H9 (cell line): Measurements from ENCODE around the gene MAMDC4. TPM values are rescaled to one million over a fixed set of nuclear protein-coding genes. Genes with fewer than 3 reads are reported as not detected.

Source experiments
- DNase-seq: peaks from one replicate; pipeline ENCODE4 v3.0.0-alpha.2; 2017
- H2AFZ ChIP-seq: one replicate; pipeline ENCODE4 v1.6.1; 2013; ENCODE audit warnings: mild to moderate bottlenecking, low read length, control low read depth, moderate library complexity
- H2AK5ac ChIP-seq: 2 replicates; pipeline ENCODE4 v1.6.1; 2013; ENCODE audit warnings: low read length, control low read depth, mixed read lengths; ENCODE audit not compliant: insufficient read length
- H2BK120ac ChIP-seq: one replicate; pipeline ENCODE4 v1.6.1; 2013; ENCODE audit warnings: low read depth, mild to moderate bottlenecking, low read length, control low read depth, inconsistent platforms; ENCODE audit not compliant: poor library complexity, severe bottlenecking
- H2BK12ac ChIP-seq: 2 replicates; pipeline ENCODE4 v1.6.1; 2013; ENCODE audit warnings: low read length, control low read depth, mixed read lengths, low read depth; ENCODE audit not compliant: insufficient read length
- H2BK15ac ChIP-seq: 2 replicates; pipeline ENCODE4 v1.6.1; 2013; ENCODE audit warnings: low read depth, low read length, control low read depth
- H2BK20ac ChIP-seq: one replicate; pipeline ENCODE4 v1.6.1; 2013; ENCODE audit warnings: low read depth, mild to moderate bottlenecking, low read length, control low read depth, inconsistent platforms; ENCODE audit not compliant: poor library complexity, severe bottlenecking
- H2BK5ac ChIP-seq: 2 replicates; pipeline ENCODE4 v1.6.1; 2013; ENCODE audit warnings: low read length, control low read depth, mixed read lengths; ENCODE audit not compliant: insufficient read length
- H3K14ac ChIP-seq: 2 replicates; pipeline ENCODE4 v1.6.1; 2013; ENCODE audit warnings: low read length, control low read depth; ENCODE audit not compliant: insufficient read depth
- H3K18ac ChIP-seq: 2 replicates; pipeline ENCODE4 v1.6.1; 2013; ENCODE audit warnings: low read depth, mild to moderate bottlenecking, mixed read lengths, low read length, control low read depth; ENCODE audit not compliant: insufficient read length
- H3K23ac ChIP-seq: 2 replicates; pipeline ENCODE4 v1.6.1; 2013; ENCODE audit warnings: low read length, control low read depth, mixed read lengths, low read depth; ENCODE audit not compliant: insufficient read length
- H3K23me2 ChIP-seq: 2 replicates; pipeline ENCODE4 v1.6.1; 2013; ENCODE audit warnings: low read depth, mild to moderate bottlenecking, mixed read lengths, low read length, control low read depth; ENCODE audit not compliant: insufficient read length, poor library complexity, severe bottlenecking
- H3K27ac ChIP-seq: 2 replicates; pipeline ENCODE4 v1.5.1; 2013; ENCODE audit warnings: low read length, control low read depth, mixed read lengths, low read depth; ENCODE audit not compliant: insufficient read length
- H3K27me3 ChIP-seq: 2 replicates; pipeline ENCODE4 v1.6.1; 2013; ENCODE audit warnings: low read length, control low read depth, inconsistent platforms; ENCODE audit not compliant: insufficient read depth
- H3K4ac ChIP-seq: 2 replicates; pipeline ENCODE4 v1.6.1; 2013; ENCODE audit warnings: low read depth, mild to moderate bottlenecking, control low read depth, inconsistent platforms, low read length, moderate library complexity
- H3K4me1 ChIP-seq: 2 replicates; pipeline ENCODE4 v1.6.1; 2013; ENCODE audit warnings: low read length, control low read depth, inconsistent platforms; ENCODE audit not compliant: insufficient read depth
- H3K4me2 ChIP-seq: 2 replicates; pipeline ENCODE4 v1.6.1; 2013; ENCODE audit warnings: low read length, control low read depth, mixed read lengths; ENCODE audit not compliant: insufficient read length, insufficient read depth
- H3K56ac ChIP-seq: 2 replicates; pipeline ENCODE4 v1.6.1; 2013; ENCODE audit warnings: low read depth, mild to moderate bottlenecking, mixed read lengths, low read length, control low read depth; ENCODE audit not compliant: insufficient read length
- H3K79me1 ChIP-seq: 2 replicates; pipeline ENCODE4 v1.6.1; 2013; ENCODE audit warnings: low read depth, mild to moderate bottlenecking, moderate library complexity, low read length, control low read depth, inconsistent platforms; ENCODE audit not compliant: insufficient read depth, poor library complexity, severe bottlenecking
- H3K79me2 ChIP-seq: 2 replicates; pipeline ENCODE4 v1.6.1; 2013; ENCODE audit warnings: low read length, control low read depth, inconsistent platforms; ENCODE audit not compliant: insufficient read depth
- H3K9ac ChIP-seq: 2 replicates; pipeline ENCODE4 v1.6.1; 2013; ENCODE audit warnings: low read length, control low read depth, mixed read lengths; ENCODE audit not compliant: insufficient read length; ENCODE audit errors: extremely low read depth
- H3K9me3 ChIP-seq: one replicate; pipeline ENCODE4 v1.6.1; 2013; ENCODE audit warnings: low read depth, low read length, inconsistent platforms; ENCODE audit not compliant: control insufficient read depth
- H3T11ph ChIP-seq: one replicate; pipeline ENCODE4 v1.6.1; 2013; ENCODE audit warnings: mild to moderate bottlenecking, low read length, control low read depth, inconsistent platforms
- H4K20me1 ChIP-seq: one replicate; pipeline ENCODE4 v1.6.1; 2013; ENCODE audit not compliant: control insufficient read depth, insufficient read length, insufficient read depth
- H4K5ac ChIP-seq: 2 replicates; pipeline ENCODE4 v1.6.1; 2013; ENCODE audit warnings: low read depth, mild to moderate bottlenecking, mixed read lengths, low read length, control low read depth; ENCODE audit not compliant: insufficient read length
- H4K8ac ChIP-seq: replicated peaks from 2 replicates; pipeline ENCODE4 v1.6.1; 2013; ENCODE audit warnings: low read length, control low read depth, mixed read lengths, low read depth; ENCODE audit not compliant: insufficient read length
- H4K91ac ChIP-seq: 2 replicates; pipeline ENCODE4 v1.6.1; 2013; ENCODE audit warnings: low read depth, mild to moderate bottlenecking, moderate library complexity, mixed read lengths, low read length, control low read depth; ENCODE audit not compliant: insufficient read length
- H3K27ac Mint-ChIP-seq, 3 experiments: 2 replicates in 2 of 3; 3 replicates in 1 of 3; pipeline ENCODE4 v1.8.0; 2020 to 2021; ENCODE audit warnings: mixed read lengths in 3 of 3, mild to moderate bottlenecking in 1 of 3, moderate library complexity in 1 of 3
- H3K27me3 Mint-ChIP-seq: 2 replicates; pipeline ENCODE4 v1.8.0; 2021; ENCODE audit warnings: low read depth, mild to moderate bottlenecking, moderate library complexity, mixed read lengths
- H3K36me3 Mint-ChIP-seq, 3 experiments: 2 replicates in 2 of 3; 3 replicates in 1 of 3; pipeline ENCODE4 v1.8.0; 2020 to 2021; ENCODE audit warnings: low read depth in 3 of 3, mixed read lengths in 3 of 3; ENCODE audit not compliant: insufficient read depth in 1 of 3
- H3K4me1 Mint-ChIP-seq, 2 experiments: 2 replicates each; pipeline ENCODE4 v1.8.0; 2020; ENCODE audit warnings: mixed read lengths in 2 of 2
- H3K4me3 Mint-ChIP-seq, 2 experiments: 2 replicates in 1 of 2; 3 replicates in 1 of 2; pipeline ENCODE4 v1.8.0; 2020 to 2021; ENCODE audit warnings: mild to moderate bottlenecking in 2 of 2, mixed read lengths in 2 of 2, moderate library complexity in 1 of 2
- H3K9me3 Mint-ChIP-seq, 2 experiments: 2 replicates in 1 of 2; 3 replicates in 1 of 2; pipeline ENCODE4 v1.8.0; 2020; ENCODE audit warnings: mild to moderate bottlenecking in 2 of 2, mixed read lengths in 2 of 2, moderate library complexity in 1 of 2
- CTCF ChIP-seq: fragments of 200-600 bp; sonication (generic); conservative IDR thresholded peaks from 3 replicates; pipeline ENCODE4 v1.8.0; 2021; ENCODE audit warnings: antibody characterized with exemption, mild to moderate bottlenecking
- WGBS: extraction: QIAGEN DNeasy Blood & Tissue Kit; methylation state at CpG from one replicate; pipeline ENCODE4 v1.1.7; 2013; ENCODE audit warnings: missing lambda C conversion rate, low lambda C conversion rate, mixed read lengths; ENCODE audit not compliant: insufficient read length; ENCODE audit errors: extremely low coverage; 5-methylcytosine and 5-hydroxymethylcytosine counted together
- total RNA-seq: library from RNA; stranded (reverse); gene quantifications from 2 replicates; pipeline ENCODE4 v1.2.1, GENCODE V29; 2021

Gene MAMDC4
- total RNA-seq, 1 experiment from 2014 or later = 9.2 TPM

GRCh38 chr9:136853596-136854112 lies 1.5 kb downstream of the MAMDC4 start:
- H4K5ac ChIP-seq = no peak overlapping the region
- no peak overlapping the region for H4K91ac ChIP-seq
- H3K14ac ChIP-seq = no peak overlapping the region
- no peak for DNase-seq
- no peaks in the 10 kb centered on the region for H3K79me1 ChIP-seq
- Mint-ChIP-seq H3K27ac (no peak overlapping the region), H3K36me3 (peaks cover 0 to 12% (median 10%) of the 10 kb centered on the region in 3 experiments; a peak in 4 of 7 replicates), H3K9me3 (no peaks in the 10 kb centered on the region), H3K4me3 (no peak overlapping the region), H3K4me1 (peaks cover 2 to 5% of the 10 kb centered on the region in 2 experiments; a peak in 3 of 4 replicates), H3K27me3 (peaks cover 2% of the 10 kb centered on the region)
- no peak overlapping the region for H2BK20ac ChIP-seq
- H3K9ac ChIP-seq = no peak overlapping the region
- TF ChIP-seq CTCF = peak; percentile 28; the same call in 2 of the 3 replicates
- H2BK120ac ChIP-seq = no peak overlapping the region
- no peaks in the 10 kb centered on the region for H4K20me1 ChIP-seq
- no peak overlapping the region for H2BK12ac ChIP-seq
- no peak overlapping the region for H3K23ac ChIP-seq
- no peak overlapping the region for H3K4me2 ChIP-seq
- no peaks in the 10 kb centered on the region for H3K23me2 ChIP-seq
- no peaks in the 10 kb centered on the region for H3K9me3 ChIP-seq
- H4K8ac ChIP-seq = no peak overlapping the region
- no peak overlapping the region for H3K18ac ChIP-seq
- H3T11ph ChIP-seq = no peak overlapping the region
- no peaks in the 10 kb centered on the region for H3K27me3 ChIP-seq
- H2BK5ac ChIP-seq = no peak overlapping the region
- H3K4ac ChIP-seq = no peak overlapping the region
- no CpG with 5 or more reads among the region's 18 CpGs for WGBS
- H2AFZ ChIP-seq = no peak overlapping the region
- no peaks in the 10 kb centered on the region for H3K79me2 ChIP-seq
- H2BK15ac ChIP-seq = no peak overlapping the region
- no peak overlapping the region for H3K27ac ChIP-seq
- no peaks in the 10 kb centered on the region for H3K4me1 ChIP-seq
- no peak overlapping the region for H3K56ac ChIP-seq
- no peak overlapping the region for H2AK5ac ChIP-seq
